ENCODE results near the gene SH2D1A. TPM values are rescaled to one million over a fixed set of nuclear protein-coding genes. Genes with fewer than 3 reads are reported as not detected.
"Not testable (repeated sequence)": the region's sequence is repeated elsewhere in the genome, so short reads cannot be mapped to it uniquely, and the experiment has no call there.

SH2D1A gene
- total RNA-seq (2014; rRNA removed; shearing (Covaris generic)): not detected in 2 replicates

DNA sequence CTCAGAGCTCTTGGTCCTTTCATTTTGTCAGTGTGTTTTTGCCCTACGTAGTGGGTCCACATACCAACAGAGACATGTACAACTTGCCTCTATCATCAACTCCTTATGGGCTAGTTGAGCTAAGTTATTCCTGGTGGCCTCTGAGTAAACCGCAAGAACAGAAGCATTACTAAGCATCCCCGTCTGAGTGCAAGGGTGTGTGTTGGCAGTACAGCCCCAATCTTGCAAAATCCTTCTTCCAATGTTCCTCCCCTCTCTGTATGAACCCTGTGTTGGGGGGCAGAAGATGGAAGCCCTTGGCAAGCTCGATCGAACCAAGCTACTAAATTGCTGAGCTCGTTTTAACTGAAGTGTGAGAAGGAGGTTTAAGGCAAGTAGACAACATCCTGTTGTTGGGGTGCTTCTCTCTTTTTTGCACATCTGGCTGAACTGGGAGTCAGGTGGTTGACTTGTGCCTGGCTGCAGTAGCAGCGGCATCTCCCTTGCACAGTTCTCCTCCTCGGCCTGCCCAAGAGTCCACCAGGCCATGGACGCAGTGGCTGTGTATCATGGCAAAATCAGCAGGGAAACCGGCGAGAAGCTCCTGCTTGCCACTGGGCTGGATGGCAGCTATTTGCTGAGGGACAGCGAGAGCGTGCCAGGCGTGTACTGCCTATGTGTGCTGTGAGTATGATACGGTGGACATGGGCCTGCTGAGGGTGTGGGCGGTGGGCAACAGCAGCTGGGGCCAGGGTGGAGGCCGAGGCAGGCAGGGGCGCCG lies at the start of gene SH2D1A:
TSS of gene SH2D1A (plus strand) at position 447 of the 760 bp plus-strand sequence. CDS start at position 527, 80 bp downstream.
- no peak for DNase-seq (ENCODE audit: low read depth)

DNA sequence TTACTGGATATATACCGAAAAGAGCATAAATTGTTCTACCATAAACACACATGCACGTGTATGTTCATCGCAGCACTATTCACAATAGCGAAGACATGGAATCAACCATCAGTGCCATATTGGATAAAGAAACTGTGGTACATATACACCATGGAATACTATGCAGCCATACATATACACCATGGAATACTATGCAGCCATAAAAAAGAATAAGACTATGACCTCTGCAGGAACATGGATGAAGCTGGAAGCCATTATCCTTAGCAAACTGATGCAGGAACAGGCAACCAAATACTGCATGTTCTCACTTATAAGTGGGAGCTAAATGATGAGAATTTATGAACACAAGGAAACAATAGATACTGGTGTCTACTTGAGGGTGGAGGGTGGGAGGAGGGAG lies 47.0 kb upstream of the SH2D1A start:
- not testable (repeated sequence) for DNase-seq (ENCODE audit: low read depth)

DNA sequence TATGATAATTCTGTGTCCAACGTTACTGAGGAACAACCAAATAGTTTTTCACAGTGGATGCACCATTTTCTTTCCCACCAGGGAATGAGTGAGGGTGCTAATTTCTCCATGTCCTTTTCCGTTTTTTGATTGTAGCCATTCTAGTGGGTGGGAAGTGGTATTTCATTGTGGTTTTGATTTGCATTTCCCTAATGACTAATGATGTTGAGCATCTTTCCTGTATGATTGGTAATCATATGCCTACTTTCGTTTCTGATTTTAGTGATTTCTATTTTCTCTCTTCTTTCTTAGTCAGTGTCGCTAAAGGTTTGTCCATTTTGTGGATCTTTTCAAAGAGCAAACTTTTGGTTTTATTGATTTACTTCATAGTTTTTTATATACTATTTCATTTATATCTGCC lies 46.0 kb upstream of the SH2D1A start:
- DNase-seq (ENCODE audit: low read depth): peak; percentile 1

DNA sequence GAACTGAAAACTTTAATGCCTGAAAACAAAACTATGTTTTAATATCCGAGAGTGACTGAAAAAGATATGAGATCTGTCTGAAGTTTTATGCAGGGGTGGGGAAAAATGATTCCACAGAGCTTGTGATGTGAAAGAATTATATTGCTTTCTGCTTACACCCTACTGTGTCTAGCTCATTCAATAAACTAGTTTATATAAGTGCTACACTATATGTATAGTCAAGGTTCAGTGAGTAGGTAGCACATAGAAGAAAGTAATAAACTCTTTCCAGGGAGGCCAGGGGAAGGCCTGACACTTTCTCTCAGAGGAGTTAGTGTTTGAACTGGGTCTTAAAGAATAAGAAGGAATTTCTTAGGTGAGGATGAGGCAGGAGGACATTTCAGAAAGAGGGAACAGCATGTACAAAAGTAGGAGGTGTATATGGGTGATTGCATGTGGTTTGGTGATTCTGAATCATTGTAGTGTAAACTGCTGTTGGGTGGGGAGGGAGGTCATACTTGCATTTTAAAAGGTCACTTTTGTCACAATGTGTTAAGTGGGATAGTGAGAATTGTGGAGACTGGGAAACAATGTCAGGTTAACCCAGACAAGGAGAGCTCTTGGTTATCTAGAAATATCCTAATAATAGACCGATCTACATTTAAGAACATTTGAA lies 39.0 kb upstream of the SH2D1A start:
- no peak for DNase-seq (ENCODE audit: low read depth)

DNA sequence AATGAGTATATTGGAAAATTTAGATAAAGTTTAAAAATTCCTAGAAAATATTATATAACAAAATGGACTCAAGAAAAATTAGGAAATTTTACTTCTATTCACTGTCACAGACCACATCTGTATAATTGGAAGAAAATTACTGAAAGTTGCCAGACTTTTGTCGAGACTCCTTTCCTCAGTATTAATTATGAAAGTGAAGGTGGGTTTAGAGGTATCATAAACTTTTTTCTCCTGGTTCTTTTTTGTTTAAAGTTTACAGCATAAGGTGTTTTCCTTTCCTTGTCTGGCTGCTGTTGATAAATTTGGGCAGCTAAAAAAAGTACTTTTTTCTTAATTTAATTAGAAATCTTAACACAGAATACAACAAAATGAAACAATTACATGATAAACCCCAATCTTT lies 20.6 kb upstream of the SH2D1A start:
- no peak for DNase-seq (ENCODE audit: low read depth)

DNA sequence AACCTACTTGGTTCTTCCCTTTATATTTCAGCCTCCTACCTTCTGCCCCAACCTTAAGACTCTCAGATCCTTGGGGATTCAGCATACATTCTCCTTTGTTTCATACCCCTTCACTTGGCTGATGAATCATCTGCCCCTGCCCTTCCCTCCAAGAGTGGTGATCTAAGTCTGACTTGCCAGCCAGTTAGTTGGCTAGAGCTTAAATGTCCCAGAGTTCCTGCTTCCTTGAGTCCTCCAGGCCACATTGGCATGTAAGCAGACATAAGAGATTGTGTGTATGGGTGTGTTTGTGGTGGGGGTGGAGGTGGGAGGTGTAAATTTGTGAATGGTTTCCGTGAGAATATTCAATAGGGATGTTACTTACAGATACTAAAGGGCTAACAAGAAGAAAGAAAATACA lies 17.6 kb upstream of the SH2D1A start:
- DNase-seq (ENCODE audit: low read depth): peak; percentile 64

DNA sequence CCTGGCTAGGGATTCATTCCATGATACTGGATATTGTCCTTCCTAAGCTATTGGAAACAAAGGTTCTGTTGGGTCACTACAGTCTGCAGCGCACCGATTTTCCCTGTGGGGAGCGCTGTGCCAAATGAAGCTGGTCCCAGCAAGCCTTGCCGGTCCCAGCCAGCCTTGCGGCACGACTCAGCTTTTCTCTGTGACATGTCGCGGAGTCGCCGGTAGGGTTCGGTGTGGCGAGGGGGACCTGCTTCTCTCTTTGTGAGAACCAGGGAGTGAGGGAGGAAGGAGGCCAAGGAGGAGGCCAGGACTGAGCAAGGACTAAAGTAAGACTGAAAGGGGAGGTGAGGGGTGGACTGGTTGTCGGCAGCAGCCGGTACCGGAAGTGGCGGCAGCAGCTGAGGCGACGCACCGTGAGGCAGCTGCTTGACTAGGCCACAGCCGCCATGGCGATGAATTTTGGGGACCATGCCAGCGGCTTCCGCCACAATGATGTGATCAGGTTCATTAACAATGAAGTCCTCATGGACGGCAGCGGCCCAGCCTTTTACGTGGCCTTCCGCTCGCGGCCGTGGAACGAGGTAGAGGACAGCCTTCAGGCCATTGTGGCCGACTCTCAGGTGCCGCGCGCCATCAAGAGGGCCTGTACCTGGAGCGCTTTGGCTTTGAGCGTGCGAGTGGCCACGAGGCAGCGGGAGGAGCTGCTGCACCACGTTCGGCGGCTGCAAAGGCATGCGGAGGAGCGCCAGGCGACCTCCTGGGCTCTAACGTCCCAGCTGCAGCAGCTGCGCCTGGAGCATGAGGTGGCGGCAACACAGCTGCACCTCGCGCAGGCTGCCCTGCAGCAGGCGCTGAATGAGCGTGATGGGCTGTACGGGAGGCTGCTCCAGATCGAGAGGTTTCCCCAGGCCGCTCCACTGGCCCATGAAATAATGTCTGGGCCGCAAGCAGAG lies 13.6 kb upstream of the SH2D1A start, which contains the start of gene TEX13D:
TSS of gene TEX13D (plus strand) at position 180 of the 944 bp plus-strand sequence. CDS start at position 438, 258 bp downstream.
- no peak for DNase-seq (ENCODE audit: low read depth)

DNA sequence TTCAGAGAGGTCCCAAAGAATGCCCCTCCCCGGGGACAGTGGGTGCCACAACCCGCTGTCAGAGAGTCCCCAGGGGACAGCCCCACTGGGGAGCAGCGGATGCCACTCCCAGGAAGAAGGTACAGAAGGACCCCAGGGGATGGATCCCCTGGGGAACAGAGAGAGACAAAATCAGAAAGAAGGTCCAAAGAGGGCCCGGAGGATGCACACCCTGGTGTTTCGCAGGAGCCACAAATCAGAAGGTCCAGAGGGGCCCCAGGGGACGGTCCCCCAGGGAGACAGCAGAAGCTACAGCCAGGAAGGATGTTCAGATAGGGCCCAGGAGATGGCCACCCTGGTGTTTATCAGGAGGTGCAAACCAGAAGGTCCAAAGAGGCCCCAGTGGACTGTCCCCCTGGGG lies 12.5 kb upstream of the SH2D1A start:
- no peak for DNase-seq (ENCODE audit: low read depth)

DNA sequence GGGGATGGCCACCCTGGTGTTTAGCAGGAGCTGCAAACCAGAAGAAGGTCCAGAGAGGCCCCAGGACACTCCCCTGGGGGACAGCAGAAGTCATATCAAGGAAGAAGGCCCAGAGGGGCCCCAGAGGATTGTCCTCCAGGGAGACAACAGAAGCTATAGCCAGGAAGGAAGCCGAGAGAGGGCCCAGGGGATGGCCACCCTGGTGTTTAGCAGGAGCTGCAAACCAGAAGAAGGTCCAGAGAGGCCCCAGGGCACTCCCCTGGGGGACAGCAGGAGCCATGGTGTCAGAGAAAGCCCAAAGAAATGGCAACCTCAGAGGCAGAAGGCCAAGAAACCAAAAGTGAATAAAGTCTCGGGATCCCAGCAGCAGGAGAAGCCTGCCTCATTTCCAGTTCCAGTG lies 11.8 kb upstream of the SH2D1A start:
- DNase-seq (ENCODE audit: low read depth): not testable (repeated sequence)

DNA sequence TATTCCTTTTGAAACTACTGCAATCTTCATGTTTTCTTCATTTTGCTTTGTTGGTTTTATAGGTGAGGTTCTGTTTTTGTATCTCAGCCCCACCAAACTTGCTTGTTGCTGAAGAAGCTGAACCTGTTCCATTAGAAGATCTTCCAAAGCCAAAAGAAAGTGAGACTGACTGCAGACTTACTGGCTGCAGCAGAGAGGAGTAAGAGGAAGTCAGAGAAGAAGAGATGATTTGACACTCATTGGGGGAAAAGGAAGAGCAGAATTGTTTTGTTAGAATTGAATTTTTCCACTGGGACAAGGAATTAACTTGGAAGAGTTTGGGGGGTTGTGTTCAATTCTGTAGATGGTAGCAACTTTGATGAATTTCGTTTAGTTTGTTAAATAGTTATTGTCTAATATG lies 10.8 kb upstream of the SH2D1A start:
- DNase-seq (ENCODE audit: low read depth): no peak

DNA sequence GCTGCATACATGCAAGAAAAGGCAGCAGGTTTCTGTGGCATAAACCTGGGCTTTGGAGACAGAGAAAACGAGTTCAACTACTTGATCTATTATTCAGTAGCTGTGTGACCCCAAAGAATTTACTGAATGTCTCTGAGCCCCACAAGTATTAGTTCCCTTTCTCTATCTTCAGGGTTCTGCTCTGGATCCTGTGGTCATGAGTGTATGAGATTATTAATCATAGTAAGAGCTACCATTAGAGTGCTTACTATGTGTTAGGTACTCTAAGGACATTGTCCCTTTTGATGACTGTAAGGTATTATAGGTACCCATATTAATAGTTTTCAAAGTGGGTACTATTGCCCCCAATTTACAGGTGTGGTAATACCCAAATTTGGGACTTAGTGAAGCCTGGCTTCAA lies 8.4 kb upstream of the SH2D1A start:
- DNase-seq (ENCODE audit: low read depth): no peak

DNA sequence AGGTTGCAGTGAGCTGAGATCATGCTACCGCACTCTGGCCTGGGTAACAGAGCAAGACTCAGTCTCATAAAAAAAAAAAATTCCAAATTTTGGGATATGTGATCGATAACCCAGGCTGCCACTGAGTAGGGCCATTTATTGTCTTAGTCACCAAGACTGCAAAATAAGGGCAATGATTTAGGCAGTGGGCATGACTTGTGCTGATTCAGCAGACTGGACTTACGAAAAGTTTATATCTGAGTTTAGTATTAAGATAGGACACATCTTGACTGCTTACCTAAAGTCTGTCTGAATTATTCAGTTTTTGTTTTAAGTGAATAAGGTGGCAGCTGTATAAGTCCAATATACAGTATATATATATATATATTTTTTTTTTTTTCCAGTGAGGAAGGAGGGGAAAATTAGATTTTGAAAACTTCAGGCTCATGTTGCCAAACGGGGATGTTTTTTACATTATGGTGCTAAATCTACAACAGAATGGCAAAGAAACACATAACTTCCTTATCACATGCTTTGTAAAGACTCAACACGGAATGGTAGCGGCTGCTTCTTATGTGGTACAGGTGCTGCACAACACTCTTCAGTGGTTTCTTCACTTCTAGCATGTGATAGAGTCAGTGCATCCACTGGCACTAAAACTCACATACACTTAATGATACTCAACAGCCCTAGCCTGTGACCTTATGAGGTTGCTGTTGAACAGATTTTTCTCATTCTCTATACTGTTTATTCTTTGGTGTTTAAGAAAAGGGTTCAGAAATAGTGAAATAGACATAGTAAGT lies 7.4 kb upstream of the SH2D1A start:
- no peak for DNase-seq (ENCODE audit: low read depth)

DNA sequence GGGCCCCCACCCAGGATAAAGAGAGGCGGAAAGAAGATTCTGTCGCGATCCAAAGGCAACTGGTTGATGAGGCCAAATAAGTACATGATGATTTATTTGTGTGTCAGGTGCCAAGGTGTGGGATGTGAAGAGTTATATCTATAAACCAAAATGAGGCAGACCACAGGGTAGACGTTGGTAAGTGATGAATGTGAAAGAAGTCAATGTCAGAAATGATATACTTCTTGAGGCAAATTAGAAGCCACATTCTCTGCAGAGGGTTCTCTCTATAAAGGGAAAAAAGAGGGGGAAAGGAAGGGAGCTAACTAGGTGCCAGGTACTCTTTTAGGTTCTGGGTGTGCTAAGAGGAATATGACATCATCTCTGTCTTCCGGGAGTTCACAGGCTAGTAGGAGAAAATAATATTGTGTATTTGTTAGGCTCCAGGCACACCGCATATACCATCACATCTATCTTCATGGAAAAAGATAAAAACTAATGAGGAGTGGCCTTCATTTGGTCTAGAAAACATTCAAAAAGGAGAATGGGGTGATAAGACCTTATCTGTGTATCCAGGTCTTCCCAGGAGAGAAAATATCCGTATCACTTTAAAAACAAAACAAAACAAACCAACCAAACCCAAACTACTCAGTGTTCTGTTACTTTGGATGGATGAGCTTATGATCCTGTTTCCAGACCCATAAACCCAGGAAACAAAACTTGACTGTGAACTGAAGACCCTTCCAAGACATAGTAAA lies 4.8 kb upstream of the SH2D1A start:
- DNase-seq (ENCODE audit: low read depth): no peak

DNA sequence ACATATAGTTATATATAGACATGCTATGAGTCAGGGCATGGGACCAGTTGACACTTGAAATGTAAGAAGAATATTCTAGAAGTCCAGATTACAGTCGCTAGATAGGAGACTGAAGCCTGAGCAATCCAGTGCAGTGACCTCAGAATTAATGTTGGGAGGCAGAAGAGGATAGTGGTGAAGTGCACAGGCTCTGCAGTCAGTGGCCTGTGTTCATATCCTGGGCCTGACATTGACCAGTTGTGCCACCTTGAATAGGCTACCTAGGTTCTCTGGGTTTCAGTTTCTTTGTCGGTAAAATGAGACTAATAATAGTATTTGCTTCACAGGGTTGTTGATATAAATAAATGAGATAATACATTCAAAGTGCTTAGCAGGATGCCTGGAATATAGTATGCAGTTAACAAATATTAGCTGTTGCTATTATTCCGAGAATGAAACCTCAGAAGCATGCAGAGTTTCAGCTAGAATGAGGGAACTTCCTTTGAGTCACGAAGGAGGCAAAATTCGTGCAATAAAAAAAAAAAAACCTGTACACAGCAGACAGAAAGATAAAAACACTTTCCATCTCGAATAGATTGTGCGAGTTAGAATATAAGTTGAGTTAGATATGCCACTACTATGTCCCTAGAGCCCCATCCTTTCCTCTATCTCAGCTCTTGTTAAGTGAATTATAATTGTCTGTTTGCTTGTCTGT lies 4.0 kb upstream of the SH2D1A start:
- no peak for DNase-seq (ENCODE audit: low read depth)

DNA sequence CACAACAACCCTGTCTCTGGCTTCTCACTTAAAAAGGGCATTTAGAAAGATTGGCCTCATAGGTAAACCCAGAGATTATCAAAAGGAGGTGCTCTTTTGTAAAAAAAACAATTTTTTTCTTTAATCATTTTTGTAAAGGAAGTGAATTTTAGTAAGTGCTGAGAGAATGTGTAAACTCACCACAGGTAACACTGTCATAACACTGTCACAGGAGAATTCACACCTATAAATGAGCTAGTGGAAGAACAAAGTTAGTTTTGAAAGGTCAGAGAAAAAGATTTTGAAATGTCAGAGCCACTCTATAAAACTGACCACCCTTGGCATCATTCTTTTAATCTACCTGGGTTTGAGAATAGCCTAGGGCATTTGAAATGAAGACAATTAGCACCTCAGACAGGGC lies 3.3 kb upstream of the SH2D1A start:
- no peak for DNase-seq (ENCODE audit: low read depth)

DNA sequence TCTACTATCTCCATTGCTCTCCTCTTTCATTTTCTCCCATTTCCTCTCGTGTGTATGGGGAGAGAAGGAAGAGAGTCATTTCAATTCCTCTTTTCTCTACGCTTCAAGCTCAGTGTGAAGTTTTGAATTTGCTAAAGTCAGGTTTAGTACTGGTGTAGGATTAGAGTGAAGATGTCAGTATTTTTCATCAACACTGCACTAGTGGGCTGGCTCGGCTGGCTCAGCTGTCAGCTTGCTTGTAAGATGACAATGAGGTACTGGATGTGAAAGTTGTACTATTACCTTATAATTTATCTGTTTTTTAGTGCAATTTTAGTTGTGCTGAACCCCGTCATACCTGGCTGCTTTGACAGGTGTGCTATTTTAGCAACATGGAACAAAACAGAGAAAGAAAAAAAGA lies 2.1 kb upstream of the SH2D1A start:
- no peak for DNase-seq (ENCODE audit: low read depth)

DNA sequence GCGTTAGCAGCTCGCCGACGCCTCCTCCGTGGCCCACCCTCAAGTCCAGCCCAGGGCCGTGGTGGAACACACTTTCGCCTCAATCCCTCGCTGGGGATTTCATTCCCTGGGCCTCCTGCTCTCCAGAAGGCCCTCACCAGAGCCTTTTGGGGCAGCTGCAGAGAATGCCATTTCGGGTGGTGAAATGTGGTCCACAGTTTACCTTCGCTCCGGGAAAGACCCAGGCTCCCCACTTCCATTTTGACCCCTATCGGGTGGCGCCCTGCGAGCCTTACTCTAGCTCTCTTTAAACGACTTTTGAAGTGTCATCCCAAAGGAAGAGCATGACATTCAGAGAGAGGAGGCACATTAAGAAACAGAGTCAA lies 496 bp downstream of the SH2D1A start:
- no peak for DNase-seq (ENCODE audit: low read depth)

DNA sequence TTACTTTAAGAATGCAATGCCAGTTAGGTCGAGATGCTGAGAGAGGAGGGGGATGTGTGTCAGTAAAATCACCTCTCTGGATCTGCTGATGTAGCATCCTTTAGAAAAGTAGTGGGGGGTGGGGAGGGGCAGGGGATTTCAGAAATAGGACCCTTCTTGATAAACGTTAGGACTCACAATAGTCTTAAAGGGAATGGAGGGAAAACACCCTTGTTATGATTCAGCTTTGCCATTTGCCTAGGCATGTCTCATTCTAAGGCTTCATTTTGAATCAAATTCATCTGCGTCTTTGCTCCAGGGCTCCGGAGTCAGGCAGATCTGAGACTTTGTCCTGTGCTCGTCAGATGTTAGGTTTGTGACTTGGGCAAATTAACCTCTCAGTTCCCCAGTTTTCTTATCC lies 879 bp downstream of the SH2D1A start:
- no peak for DNase-seq (ENCODE audit: low read depth)

DNA sequence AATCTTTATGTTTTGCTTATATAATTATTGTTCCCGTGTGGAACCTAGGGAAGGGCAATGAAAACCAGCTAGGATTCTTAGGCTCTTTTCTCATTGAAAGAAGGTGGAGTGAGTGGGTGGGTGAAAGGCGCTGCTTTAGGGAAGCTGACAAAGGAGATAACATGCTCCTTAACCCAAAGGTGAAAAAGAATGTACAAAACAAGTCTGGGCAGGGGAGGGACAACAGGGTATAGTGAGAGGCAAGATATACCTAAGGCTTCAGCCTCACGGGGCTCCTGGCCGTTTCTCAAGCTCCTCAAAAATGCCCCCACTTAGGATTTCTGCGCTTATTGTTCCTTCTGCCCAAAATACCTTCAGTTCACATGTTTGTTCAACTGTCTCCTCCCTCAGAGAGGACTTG lies 1.8 kb downstream of the SH2D1A start:
- DNase-seq (ENCODE audit: low read depth): no peak

DNA sequence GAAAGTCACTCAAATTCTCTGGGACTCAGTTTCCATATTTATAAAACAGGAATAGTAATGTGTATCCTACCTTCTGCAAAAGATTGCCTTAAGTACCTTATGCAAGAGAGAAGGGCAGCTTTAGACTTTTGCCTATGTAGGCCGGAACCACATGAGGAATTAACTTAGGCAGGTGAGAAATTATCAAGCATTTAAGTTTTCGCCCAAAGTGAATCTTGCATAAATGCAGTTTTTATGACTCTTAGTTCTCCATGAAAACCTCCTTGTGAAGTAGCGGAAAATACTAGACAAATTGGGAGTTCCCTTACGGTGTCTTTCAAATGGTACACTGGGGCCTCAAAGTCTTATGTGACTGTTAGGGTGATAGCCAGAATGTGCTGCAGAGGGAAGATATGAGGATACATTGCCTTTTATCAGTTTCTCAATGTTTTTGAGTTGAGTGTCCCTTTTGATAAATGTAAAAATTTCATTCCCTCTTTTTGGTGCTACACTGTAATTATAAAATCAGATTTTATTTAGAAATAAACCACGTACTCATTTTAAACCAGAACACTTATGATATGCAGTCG lies 2.6 kb downstream of the SH2D1A start:
- no peak for DNase-seq (ENCODE audit: low read depth)
